HepG2 (cell line): ENCODE results near the gene MPP3. TPM values are rescaled to one million over a fixed set of nuclear protein-coding genes. Genes with fewer than 3 reads are reported as not detected.
A peak's percentile ranks its signal among the peaks of the same experiment; 100 is the strongest.

ENCODE experiments used
- ATAC-seq: fragments of 200-7000 bp; cut with Tn5 transposase; 3 replicates; pipeline ENCODE4 v1.9.1; 2020; ENCODE audit warnings: mild to moderate bottlenecking, moderate library complexity
- BruUV-seq: library from RNA; stranded (reverse); fragments of 400-500 nt; replicated peaks from 2 replicates; lab custom pipeline; 2021; lab: Mats Ljungman, UMichigan
- CTCF ChIA-PET: fragments of 300-600 bp; formaldehyde crosslinking; extraction: SDS; loops from one replicate; lab custom pipeline; 2021; ENCODE audit warnings: low total read pairs, inconsistent platforms, low intra/inter-chr PET ratio; lab: Yijun Ruan, JAX
- POLR2A ChIA-PET: fragments of 350-600 bp; sonication (Branson Sonifier 250); formaldehyde crosslinking; loops from one replicate; lab custom pipeline; 2020; ENCODE audit warnings: antibody characterized with exemption, inconsistent platforms; lab: Yijun Ruan, JAX
- DNase-seq: peaks from one replicate; pipeline ENCODE4 v3.0.0-alpha.2; 2015; ENCODE audit warnings: low spot score
- FAIRE-seq: peaks from 3 replicates; lab custom pipeline; 2011; peaks lifted over from hg19 to GRCh38; lab: Jason Lieb, UNC
- H2AFZ ChIP-seq: one replicate; pipeline ENCODE4 v1.6.1; 2011; ENCODE audit warnings: low read length, inconsistent platforms
- H3K27ac ChIP-seq: fragments of 300-600 bp; 3 replicates; pipeline ENCODE4 v1.8.0; 2011; ENCODE audit warnings: mixed run types, mild to moderate bottlenecking, mixed read lengths, low read length, inconsistent platforms; ENCODE audit not compliant: insufficient read depth; ENCODE audit errors: extremely low read length
- H3K27me3 ChIP-seq, 2 experiments: fragments of 200-600 bp in 1 of 2; 2 replicates in 1 of 2; 3 replicates in 1 of 2; pipeline versions ENCODE4 v1.6.0 to v1.8.0; 2011; ENCODE audit warnings: low read length in 2 of 2, mild to moderate bottlenecking in 2 of 2, moderate library complexity in 2 of 2, inconsistent platforms in 1 of 2; ENCODE audit not compliant: insufficient read depth in 2 of 2, control insufficient read depth in 1 of 2
- H3K36me3 ChIP-seq, 2 experiments: fragments of 200-600 bp in 1 of 2; replicated peaks in 1 of 2; 2 replicates in 1 of 2; 3 replicates in 1 of 2; pipeline versions ENCODE4 v1.5.1 to v1.8.0; 2011; ENCODE audit warnings: low read length in 2 of 2, inconsistent platforms in 1 of 2; ENCODE audit not compliant: insufficient read depth in 2 of 2, control insufficient read depth in 1 of 2
- H3K4me1 ChIP-seq: 2 replicates; pipeline ENCODE4 v1.5.1; 2012; ENCODE audit warnings: low read length, inconsistent platforms; ENCODE audit not compliant: insufficient read depth
- H3K4me2 ChIP-seq: 2 replicates; pipeline ENCODE4 v1.6.0; 2011; ENCODE audit warnings: low read depth, low read length, inconsistent platforms
- H3K4me3 ChIP-seq, 3 experiments: fragments of 200-600 bp in 1 of 3; sonication (generic), shearing (Covaris generic) in 1 of 3; replicated peaks in 1 of 3; 2 replicates each; pipeline ENCODE4 v1.5.1; 2011 to 2016; ENCODE audit warnings: low read length in 3 of 3, inconsistent platforms in 2 of 3, low read depth in 2 of 3, mild to moderate bottlenecking in 2 of 3, control low read depth in 1 of 3, mixed read lengths in 1 of 3; ENCODE audit not compliant: insufficient read depth in 1 of 3
- H3K79me2 ChIP-seq: one replicate; pipeline ENCODE4 v1.6.1; 2011; ENCODE audit warnings: low read length, inconsistent platforms; ENCODE audit not compliant: insufficient read depth
- H3K9ac ChIP-seq: 2 replicates; pipeline ENCODE4 v1.6.0; 2011; ENCODE audit warnings: mild to moderate bottlenecking, low read depth, low read length, inconsistent platforms; ENCODE audit not compliant: insufficient read depth
- H3K9me3 ChIP-seq: 2 replicates; pipeline ENCODE4 v1.5.1; 2012; ENCODE audit warnings: mild to moderate bottlenecking, low read length
- H4K20me1 ChIP-seq: 2 replicates; pipeline ENCODE4 v1.6.0; 2011; ENCODE audit warnings: inconsistent platforms, mild to moderate bottlenecking, low read length, moderate library complexity; ENCODE audit not compliant: insufficient read depth
- EED ChIP-seq: sonication (generic); formaldehyde crosslinking; IDR thresholded peaks from 2 replicates; pipeline ENCODE4 v1.5.0; 2020; ENCODE audit warnings: mild to moderate bottlenecking, missing genetic modification reagents
- ZSCAN9 ChIP-seq: IDR thresholded peaks from 2 replicates; pipeline ENCODE4 v1.6.1; 2016; ENCODE audit warnings: borderline replicate concordance
- WGBS: methylation state at CpG from one replicate; pipeline ENCODE4 v1.1.6; 2017; ENCODE audit warnings: low lambda C conversion rate; 5-methylcytosine and 5-hydroxymethylcytosine counted together
- in situ Hi-C: cut with HindIII; loops from 2 replicates; pipeline ENCODE4 v1.10.0; 2017; ENCODE audit warnings: low pct_unique_long_range_greater_than_20kb; ENCODE audit not compliant: extremely low pct_ligation_motif_present
- intact Hi-C: fragments of 100-400 bp; cut with micrococcal nuclease; formaldehyde crosslinking; loops from one replicate; pipeline ENCODE4 v1.10.0; 2022; ENCODE audit not compliant: unreplicated experiment
- polyA plus RNA-seq, 8 experiments: library from polyadenylated mRNA; depleted of rRNA in 3 of 8; stranded (reverse) in 7 of 8; unstranded in 1 of 8; fragments of >200 nt; fragmentation: Illumina TruSeq in 4 of 8; extraction: Trizol in 4 of 8; gene quantifications; 2 replicates each; pipeline versions ENCODE4 v1.2.1 to v1.2.3, GENCODE V29; 2011 to 2016; ENCODE audit warnings: low read depth in 4 of 8, missing spikeins in 1 of 8, mixed read lengths in 1 of 8; ENCODE audit not compliant: insufficient read depth in 1 of 8
- total RNA-seq, 5 experiments: library from RNA; depleted of rRNA; stranded (reverse); fragments of >200 nt; fragmentation: Illumina TruSeq; extraction: Trizol; gene quantifications; 2 replicates each; pipeline ENCODE4 v1.2.3, GENCODE V29; 2016; ENCODE audit warnings: low read depth in 1 of 5
- TF ChIP-seq, protein P1 (sequence below): sonication (generic); formaldehyde crosslinking; IDR thresholded peaks from 2 replicates; pipeline ENCODE4 v1.4.0; 2020; ENCODE audit warnings: mild to moderate bottlenecking, missing genetic modification reagents
- TF ChIP-seq, protein P2 (sequence below), 2 experiments: fragments of 450-650 bp in 1 of 2; sonication (generic) in 1 of 2; formaldehyde crosslinking in 1 of 2; IDR thresholded peaks; 2 replicates each; pipeline versions ENCODE4 v1.6.1 to v1.8.0; 2016 to 2022; ENCODE audit warnings: antibody characterized with exemption in 1 of 2, mild to moderate bottlenecking in 1 of 2, missing genetic modification reagents in 1 of 2
- TF ChIP-seq, protein P3 (sequence below): sonication (generic); formaldehyde crosslinking; IDR thresholded peaks from 2 replicates; pipeline ENCODE4 v1.5.0; 2020; ENCODE audit warnings: mild to moderate bottlenecking, missing genetic modification reagents
- TF ChIP-seq, protein P4 (sequence below): sonication (generic); formaldehyde crosslinking; IDR thresholded peaks from 2 replicates; pipeline ENCODE4 v1.5.0; 2020; ENCODE audit warnings: mild to moderate bottlenecking, missing genetic modification reagents
- TF ChIP-seq, protein P5 (sequence below): sonication (generic); formaldehyde crosslinking; IDR thresholded peaks from 2 replicates; pipeline ENCODE4 v1.4.0; 2020; ENCODE audit warnings: mild to moderate bottlenecking, missing genetic modification reagents

Gene MPP3
- total and polyA plus RNA-seq, 2 of the 13 experiments (the other 11 are each of a cell fraction or from before 2014, with no cell fraction given), result 0.91 to 1.8 TPM

DNA sequence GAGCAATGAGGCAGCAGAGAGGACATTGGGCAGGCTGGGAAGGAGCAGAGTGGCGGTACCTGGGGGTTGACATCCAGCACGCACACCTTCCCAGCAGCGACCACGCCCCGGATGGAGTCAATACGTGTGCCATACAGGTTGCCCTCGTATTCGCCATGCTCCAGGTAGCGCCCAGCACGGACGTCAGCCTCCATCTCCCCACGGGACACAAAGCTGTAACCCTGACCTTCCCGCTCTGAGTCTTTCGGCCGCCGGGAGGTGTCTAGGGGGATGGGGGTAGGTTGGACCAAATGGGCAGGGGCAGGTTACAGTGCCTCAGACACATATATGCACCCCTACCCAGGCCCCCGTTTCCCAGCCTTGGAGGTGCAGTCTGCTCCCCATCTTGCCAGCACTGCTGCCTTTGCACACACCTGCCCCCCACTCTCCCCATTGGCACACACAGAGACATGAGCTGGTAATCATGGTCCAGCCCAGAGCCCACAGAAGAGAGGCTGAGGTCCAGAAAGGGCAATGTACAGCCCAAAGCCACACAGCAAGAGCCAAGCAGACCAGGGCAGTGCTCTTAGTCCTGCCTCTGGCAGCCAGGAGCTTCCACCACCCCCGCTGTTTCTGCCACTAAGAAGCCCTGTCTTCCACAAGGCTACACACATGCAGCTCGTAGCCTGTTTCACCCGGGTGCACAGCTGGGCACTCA is 46.9 kb upstream of the MPP3 start:
- H3K9ac ChIP-seq, result no peak overlapping the region
- DNase-seq, result no peak
- no peak for FAIRE-seq
- no peaks in the 10 kb centered on the region; the same call in 1 of the 2 replicates for H4K20me1 ChIP-seq
- CTCF ChIA-PET, result interaction anchor here (1.0 kb wide), 1 partner anchor 162 kb away, joined by 4 read pairs; no protein-coding TSS in a partner anchor
- H3K79me2 ChIP-seq, result no peaks in the 10 kb centered on the region
- no peak overlapping the region for H3K27ac ChIP-seq
- H3K4me2 ChIP-seq, result peak overlapping the region; percentile 33; the same call in 1 of the 2 replicates
- no peak overlapping the region for H3K4me3 ChIP-seq
- no peaks in the 10 kb centered on the region for H3K36me3 ChIP-seq
- in situ Hi-C loops, result no loop called here
- no TSS peak for BruUV-seq
- ATAC-seq, result peak; percentile 7; the same call in 2 of the 3 replicates
- POLR2A ChIA-PET, result no interaction called here
- H3K27me3 ChIP-seq, result peaks cover 0 to 16% of the 10 kb centered on the region in 2 experiments; a peak in 2 of 5 replicates
- 51% methylated on average over 20 of the region's 20 CpGs for WGBS
- intact Hi-C loops, result no loop called here
- no peak overlapping the region for H2AFZ ChIP-seq
- H3K9me3 ChIP-seq, result no peaks in the 10 kb centered on the region
- peaks cover 8% of the 10 kb centered on the region for H3K4me1 ChIP-seq
- TF ChIP-seq EED (CRISPR knock-in tag) (0 out of 2 replicates have a peak, but pooled peaks have one; percentile 17), ZSCAN9 (CRISPR knock-in tag) (no peak)
- TF ChIP-seq, protein P1, sequence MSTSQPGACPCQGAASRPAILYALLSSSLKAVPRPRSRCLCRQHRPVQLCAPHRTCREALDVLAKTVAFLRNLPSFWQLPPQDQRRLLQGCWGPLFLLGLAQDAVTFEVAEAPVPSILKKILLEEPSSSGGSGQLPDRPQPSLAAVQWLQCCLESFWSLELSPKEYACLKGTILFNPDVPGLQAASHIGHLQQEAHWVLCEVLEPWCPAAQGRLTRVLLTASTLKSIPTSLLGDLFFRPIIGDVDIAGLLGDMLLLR (CRISPR knock-in tag), result 0 out of 2 replicates have a peak, but pooled peaks have one; percentile 36
- TF ChIP-seq, protein P2, sequence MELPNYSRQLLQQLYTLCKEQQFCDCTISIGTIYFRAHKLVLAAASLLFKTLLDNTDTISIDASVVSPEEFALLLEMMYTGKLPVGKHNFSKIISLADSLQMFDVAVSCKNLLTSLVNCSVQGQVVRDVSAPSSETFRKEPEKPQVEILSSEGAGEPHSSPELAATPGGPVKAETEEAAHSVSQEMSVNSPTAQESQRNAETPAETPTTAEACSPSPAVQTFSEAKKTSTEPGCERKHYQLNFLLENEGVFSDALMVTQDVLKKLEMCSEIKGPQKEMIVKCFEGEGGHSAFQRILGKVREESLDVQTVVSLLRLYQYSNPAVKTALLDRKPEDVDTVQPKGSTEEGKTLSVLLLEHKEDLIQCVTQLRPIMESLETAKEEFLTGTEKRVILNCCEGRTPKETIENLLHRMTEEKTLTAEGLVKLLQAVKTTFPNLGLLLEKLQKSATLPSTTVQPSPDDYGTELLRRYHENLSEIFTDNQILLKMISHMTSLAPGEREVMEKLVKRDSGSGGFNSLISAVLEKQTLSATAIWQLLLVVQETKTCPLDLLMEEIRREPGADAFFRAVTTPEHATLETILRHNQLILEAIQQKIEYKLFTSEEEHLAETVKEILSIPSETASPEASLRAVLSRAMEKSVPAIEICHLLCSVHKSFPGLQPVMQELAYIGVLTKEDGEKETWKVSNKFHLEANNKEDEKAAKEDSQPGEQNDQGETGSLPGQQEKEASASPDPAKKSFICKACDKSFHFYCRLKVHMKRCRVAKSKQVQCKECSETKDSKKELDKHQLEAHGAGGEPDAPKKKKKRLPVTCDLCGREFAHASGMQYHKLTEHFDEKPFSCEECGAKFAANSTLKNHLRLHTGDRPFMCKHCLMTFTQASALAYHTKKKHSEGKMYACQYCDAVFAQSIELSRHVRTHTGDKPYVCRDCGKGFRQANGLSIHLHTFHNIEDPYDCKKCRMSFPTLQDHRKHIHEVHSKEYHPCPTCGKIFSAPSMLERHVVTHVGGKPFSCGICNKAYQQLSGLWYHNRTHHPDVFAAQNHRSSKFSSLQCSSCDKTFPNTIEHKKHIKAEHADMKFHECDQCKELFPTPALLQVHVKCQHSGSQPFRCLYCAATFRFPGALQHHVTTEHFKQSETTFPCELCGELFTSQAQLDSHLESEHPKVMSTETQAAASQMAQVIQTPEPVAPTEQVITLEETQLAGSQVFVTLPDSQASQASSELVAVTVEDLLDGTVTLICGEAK (IDR thresholded peaks at IDR 0.05), result no peak
- TF ChIP-seq, protein P2 (CRISPR knock-in tag; IDR thresholded peaks at IDR 0.05), result no peak
- TF ChIP-seq, protein P3, sequence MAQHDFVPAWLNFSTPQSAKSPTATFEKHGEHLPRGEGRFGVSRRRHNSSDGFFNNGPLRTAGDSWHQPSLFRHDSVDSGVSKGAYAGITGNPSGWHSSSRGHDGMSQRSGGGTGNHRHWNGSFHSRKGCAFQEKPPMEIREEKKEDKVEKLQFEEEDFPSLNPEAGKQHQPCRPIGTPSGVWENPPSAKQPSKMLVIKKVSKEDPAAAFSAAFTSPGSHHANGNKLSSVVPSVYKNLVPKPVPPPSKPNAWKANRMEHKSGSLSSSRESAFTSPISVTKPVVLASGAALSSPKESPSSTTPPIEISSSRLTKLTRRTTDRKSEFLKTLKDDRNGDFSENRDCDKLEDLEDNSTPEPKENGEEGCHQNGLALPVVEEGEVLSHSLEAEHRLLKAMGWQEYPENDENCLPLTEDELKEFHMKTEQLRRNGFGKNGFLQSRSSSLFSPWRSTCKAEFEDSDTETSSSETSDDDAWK (CRISPR knock-in tag), result no peak
- TF ChIP-seq, protein P4, sequence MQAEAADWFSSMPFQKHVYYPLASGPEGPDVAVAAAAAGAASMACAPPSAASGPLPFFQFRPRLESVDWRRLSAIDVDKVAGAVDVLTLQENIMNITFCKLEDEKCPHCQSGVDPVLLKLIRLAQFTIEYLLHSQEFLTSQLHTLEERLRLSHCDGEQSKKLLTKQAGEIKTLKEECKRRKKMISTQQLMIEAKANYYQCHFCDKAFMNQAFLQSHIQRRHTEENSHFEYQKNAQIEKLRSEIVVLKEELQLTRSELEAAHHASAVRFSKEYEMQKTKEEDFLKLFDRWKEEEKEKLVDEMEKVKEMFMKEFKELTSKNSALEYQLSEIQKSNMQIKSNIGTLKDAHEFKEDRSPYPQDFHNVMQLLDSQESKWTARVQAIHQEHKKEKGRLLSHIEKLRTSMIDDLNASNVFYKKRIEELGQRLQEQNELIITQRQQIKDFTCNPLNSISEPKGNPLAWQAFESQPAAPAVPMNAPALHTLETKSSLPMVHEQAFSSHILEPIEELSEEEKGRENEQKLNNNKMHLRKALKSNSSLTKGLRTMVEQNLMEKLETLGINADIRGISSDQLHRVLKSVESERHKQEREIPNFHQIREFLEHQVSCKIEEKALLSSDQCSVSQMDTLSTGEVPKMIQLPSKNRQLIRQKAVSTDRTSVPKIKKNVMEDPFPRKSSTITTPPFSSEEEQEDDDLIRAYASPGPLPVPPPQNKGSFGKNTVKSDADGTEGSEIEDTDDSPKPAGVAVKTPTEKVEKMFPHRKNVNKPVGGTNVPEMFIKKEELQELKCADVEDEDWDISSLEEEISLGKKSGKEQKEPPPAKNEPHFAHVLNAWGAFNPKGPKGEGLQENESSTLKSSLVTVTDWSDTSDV (CRISPR knock-in tag), result no peak
- TF ChIP-seq, protein P5, sequence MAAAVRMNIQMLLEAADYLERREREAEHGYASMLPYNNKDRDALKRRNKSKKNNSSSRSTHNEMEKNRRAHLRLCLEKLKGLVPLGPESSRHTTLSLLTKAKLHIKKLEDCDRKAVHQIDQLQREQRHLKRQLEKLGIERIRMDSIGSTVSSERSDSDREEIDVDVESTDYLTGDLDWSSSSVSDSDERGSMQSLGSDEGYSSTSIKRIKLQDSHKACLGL (CRISPR knock-in tag), result 0 out of 2 replicates have a peak, but pooled peaks have one; percentile 15
